GM23248 (cell line): Measurements from ENCODE around the gene HDAC10.

Experiments used
- EZH2 ChIP-seq: fragments of 200-600 bp; sonication (generic); IDR thresholded peaks from 2 replicates; pipeline ENCODE4 v1.6.1; 2018; ENCODE audit warnings: antibody characterized with exemption, mild to moderate bottlenecking; ENCODE audit not compliant: insufficient read depth, poor library complexity, severe bottlenecking
- EZH2phosphoT487 ChIP-seq: fragments of 200-600 bp; sonication (generic); IDR thresholded peaks from 2 replicates; pipeline ENCODE4 v1.6.1; 2018; ENCODE audit warnings: antibody characterized with exemption, moderate library complexity, mild to moderate bottlenecking, low read depth; ENCODE audit not compliant: insufficient read depth

GRCh38 chr22:50262973-50263617 lies 12.0 kb upstream of the HDAC10 start:
- TF ChIP-seq EZH2phosphoT487 (no peak), EZH2 (no peak)
